OCI-LY3 (cell line): ENCODE results near the gene MMP14.

ENCODE experiments used
- CTCF ChIP-seq: fragments of 200-600, 300-600 bp; sonication (generic); IDR thresholded peaks from 2 replicates; pipeline ENCODE4 v1.5.1; 2014; ENCODE audit warnings: antibody characterized with exemption, low read length, low read depth
- EZH2phosphoT487 ChIP-seq: fragments of 200-600 bp; shearing (Covaris generic); IDR thresholded peaks from 2 replicates; pipeline ENCODE4 v1.6.1; 2018; ENCODE audit warnings: antibody characterized with exemption, mixed run types, low read depth

GRCh38 chr14:22892488-22892887, 56.1 kb downstream of the MMP14 start:
- TF ChIP-seq CTCF (no peak), EZH2phosphoT487 (no peak)
